ENCODE data around the gene MBD6. TPM values are rescaled to one million over a fixed set of nuclear protein-coding genes. Genes with fewer than 3 reads are reported as not detected.

The MBD6 gene, protein sequence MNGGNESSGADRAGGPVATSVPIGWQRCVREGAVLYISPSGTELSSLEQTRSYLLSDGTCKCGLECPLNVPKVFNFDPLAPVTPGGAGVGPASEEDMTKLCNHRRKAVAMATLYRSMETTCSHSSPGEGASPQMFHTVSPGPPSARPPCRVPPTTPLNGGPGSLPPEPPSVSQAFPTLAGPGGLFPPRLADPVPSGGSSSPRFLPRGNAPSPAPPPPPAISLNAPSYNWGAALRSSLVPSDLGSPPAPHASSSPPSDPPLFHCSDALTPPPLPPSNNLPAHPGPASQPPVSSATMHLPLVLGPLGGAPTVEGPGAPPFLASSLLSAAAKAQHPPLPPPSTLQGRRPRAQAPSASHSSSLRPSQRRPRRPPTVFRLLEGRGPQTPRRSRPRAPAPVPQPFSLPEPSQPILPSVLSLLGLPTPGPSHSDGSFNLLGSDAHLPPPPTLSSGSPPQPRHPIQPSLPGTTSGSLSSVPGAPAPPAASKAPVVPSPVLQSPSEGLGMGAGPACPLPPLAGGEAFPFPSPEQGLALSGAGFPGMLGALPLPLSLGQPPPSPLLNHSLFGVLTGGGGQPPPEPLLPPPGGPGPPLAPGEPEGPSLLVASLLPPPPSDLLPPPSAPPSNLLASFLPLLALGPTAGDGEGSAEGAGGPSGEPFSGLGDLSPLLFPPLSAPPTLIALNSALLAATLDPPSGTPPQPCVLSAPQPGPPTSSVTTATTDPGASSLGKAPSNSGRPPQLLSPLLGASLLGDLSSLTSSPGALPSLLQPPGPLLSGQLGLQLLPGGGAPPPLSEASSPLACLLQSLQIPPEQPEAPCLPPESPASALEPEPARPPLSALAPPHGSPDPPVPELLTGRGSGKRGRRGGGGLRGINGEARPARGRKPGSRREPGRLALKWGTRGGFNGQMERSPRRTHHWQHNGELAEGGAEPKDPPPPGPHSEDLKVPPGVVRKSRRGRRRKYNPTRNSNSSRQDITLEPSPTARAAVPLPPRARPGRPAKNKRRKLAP
- total RNA-seq, result 4.5 and 12.5 TPM in 2 replicates

DNA sequence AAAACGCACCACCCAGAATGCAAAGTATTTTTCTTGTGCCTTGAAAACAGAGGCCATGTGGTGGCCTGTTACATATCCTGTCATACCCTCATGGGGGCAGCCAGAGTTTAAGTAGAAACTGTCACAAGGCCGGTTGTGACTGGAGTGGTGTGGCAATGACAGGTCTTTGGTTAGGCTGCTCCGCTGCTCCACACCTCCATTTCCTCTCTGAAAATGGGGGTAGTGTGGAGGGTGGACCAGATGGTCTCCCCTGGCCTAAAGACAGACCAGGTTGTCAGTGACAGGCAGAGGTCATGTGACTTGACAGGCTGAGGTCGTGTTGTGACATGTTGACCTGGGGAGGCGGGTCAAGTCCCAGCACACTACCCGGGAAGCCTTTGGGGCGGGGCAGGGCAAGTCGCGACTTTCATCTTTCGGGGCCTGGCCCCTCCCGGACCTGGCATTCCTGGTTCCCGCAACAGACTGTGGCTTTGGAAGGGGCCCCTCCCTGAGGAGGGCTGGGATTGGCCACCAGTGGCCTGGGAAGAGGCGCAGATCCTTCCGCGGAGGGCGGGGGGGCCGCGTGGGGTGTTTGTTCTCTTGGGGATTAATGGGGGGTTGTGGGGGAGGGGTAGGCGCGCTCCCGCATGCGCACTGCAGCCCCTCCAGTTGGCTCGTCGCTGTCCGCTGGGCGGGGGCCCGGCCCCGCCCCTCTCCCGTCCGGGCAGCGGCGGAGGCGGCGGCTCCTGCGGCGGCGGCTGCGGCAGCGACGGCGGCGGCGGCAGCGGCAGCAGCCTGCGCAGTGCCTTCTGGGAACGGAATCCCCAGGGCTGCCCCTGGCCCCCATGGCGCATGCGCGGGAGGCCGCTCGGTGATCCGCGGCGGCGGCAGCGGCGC is at the start of gene MBD6:
Gene MBD6, plus strand, starts transcription at position 814 of the 876 bp plus-strand sequence. CDS start 1,480 bp downstream, outside the sequence.

DNA sequence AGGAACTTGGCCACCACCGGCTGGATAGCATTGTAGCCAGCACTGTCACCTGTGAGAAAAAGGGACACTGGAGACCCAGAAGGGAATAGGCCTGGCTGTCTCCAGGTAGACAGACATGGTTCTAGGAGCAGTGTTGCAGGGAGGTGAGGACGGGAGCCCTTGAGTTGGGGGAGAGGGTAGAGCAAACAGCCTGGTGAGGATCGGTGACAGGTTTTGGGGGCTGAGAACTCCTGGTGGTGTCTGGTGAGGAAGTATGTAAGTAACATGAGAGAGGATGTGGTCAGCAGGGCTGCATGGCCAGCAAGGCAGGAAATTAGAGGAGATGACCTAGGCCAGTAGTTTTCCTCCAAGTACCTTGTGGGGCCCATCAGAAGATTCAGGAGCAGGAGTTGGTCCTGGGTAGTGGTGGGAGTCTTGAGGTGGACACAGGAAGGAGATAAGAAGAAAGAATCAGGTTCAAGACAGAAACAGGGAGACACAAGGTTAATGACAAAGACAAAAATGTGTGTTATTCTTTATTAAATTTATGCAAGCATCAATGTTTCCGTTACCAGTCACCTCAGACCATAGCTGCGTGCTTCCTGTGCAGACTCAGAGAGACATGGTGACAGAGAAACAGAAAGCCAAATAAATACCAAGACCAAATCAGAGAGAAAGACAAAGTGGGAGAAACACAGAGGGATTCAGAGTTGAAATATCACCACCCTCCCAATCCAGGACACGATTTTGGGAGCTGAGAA is 43.1 kb upstream of the MBD6 start, which contains the start of gene ARHGAP9:
Gene ARHGAP9, minus strand, starts transcription at position 491 of the 740 bp plus-strand sequence. Its CDS starts 460 bp downstream, at position 31.

DNA sequence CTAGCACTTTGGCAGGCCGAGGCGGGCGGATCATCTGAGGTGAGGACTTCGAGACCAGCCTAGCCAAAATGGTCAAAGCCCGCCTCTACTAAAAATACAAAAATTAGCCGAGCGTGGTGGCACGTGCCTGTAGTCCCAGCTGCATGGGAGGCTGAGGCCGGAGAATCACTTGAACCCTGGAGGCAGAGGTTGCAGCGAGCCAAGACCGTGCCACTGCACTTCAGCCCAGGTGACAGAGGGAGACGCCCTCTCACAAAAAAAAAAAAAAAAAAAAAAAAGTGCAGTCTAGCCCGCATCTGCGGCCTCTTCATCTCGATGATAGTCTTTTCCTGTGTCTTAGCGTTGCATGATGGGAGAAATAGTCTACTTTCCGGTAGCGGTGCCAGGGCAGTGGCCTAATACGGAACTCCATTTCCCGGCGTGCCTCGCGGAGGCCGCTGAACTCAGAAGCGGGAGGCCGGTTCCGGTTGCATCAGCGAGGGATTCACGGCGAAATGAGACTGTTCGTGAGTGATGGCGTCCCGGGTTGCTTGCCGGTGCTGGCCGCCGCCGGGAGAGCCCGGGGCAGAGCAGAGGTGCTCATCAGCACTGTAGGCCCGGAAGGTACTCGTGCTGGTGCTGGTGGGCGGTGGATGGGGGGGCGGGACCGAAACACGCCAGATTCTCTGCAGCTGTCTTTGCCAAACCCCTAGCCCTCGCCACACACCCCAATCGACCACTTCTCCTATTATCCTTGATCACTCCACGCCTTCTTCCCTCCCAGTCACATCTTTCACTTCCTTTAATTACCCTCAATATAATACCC is 34.8 kb upstream of the MBD6 start, which contains the start of gene MARS1:
Gene MARS1, plus strand, starts transcription at position 472 of the 805 bp plus-strand sequence. Its CDS starts 23 bp downstream, at position 495.

DNA sequence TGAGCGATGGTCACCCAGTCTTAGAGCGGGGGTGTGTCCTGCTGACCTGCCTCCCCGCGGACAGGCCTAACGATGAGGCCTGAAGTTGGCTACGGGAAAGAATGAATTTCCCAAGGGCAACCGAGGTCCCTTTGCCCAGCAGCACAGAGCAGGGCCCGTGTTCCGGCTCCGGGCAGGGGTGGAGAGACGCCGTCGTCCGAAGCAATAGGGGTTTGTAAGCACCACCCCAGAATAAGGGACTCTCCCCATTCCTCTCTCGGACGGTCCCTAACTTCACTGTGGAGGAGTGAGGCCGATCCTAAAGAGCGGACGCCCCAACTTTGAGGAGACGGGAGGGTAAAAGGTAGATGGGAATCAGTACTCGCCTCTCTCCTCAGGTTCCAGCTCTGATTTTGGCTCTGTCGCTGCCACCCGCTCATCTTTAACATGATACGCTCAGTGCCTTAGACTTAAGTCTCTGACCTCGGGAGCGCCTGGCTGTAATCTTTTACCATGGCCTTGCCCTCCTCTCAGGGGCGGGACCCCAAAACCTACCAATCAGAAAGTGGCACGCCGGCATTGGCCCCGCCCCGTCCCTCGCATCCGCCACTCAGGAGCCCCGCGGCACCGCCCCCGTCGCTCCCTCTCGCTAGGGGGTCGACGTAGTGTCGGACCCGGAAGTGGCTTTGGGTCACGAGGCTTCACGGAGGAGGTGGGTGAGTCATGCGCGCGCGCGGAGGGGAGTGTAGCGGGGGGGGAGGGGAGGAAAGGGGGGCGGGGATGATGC is 2.4 kb upstream of the MBD6 start, which contains the start of gene DDIT3:
Gene DDIT3, minus strand, starts transcription at position 462 of the 766 bp plus-strand sequence. CDS start 3,108 bp downstream, outside the sequence.

DNA sequence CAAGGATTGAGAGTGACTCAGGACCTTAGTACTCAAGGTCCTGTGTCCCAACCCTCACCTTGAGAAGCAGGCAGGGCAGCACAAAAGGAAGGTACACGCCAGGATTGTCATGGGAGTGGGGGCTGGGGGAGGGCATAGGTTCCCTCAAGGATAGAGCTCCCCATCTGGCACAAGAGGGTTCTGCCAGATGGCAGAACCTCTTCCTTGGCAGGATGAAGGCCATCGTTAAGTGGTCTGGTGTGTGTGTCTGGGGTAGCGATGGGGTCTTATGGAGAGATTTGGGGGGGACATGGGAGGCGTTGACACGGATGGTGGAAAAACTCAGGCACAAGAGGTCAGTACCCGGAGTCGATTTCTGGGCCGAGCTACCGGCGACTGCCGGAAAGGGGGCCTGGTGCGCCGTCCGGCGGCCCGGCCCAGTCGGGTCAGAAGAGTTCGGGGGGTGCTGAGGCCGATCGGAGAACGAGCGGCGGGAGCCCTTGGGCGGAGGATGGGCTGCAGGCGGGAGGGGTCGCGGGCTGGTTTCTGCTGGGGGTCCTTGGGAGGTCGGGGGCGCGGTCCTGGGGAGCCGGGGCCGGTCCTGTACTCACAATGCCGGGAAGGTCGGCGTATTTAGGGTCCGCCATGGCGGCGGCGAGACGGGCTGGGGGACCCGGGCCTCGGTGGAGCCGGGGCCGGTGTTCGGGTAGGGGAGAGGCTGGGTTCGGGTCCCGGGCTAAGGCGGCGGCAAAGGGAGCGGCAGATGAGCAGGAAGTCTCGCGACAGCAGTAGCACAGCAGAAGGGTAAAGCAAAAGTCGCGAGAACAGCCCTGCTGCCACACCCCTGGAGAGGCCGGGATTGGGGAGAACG is 24.0 kb downstream of the MBD6 start, which contains the start of gene DCTN2:
Gene DCTN2, minus strand, starts transcription at position 755 of the 850 bp plus-strand sequence. Its CDS starts 129 bp downstream, at position 626.

DNA sequence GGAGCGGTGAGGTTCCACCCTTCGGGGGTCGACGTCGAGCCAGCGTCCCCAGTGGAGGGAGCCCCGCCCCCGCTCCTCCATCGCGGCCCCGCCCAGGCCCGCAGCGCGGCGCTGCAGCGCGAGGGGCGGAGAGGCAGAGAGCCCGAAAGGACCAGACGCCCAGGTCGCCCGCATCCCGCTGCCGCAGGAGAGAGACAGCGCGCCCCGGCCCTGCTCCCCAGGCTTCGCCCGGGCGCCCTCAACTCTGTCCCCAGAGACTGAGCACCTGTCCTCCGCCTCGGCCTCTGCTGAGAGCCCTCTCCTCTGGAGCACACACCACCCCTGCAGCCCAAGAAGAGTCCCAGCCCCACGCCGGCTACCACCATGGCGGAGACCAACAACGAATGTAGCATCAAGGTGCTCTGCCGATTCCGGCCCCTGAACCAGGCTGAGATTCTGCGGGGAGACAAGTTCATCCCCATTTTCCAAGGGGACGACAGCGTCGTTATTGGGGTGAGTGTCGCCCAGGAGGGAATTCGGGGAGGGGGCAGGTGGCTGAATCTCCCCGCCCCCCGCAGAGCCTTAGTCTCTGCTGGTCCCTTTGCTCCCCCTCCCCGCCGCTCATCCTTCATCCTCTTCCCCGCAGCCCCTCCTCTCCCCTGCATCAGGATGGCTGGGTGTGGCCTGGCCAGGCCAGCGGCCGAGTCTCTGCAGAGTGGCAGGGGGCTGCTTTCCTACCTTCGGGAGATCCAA is 27.5 kb downstream of the MBD6 start, which contains the start of gene KIF5A:
Gene KIF5A, plus strand, starts transcription at position 136 of the 732 bp plus-strand sequence. Its CDS starts 228 bp downstream, at position 364.

Other genes starting within 250 kb of the MBD6 start
- gene R3HDM2, start 91.8 kb upstream of the MBD6 start, total RNA-seq, result 14.0 and 23.2 TPM in 2 replicates
- gene INHBC, start 88.0 kb upstream of the MBD6 start, total RNA-seq, result not detected in 2 replicates
- 2.3 and 7.4 TPM in 2 replicates for gene INHBE, start 67.5 kb upstream of the MBD6 start, total RNA-seq
- 0.30 and 0.74 TPM in 2 replicates for gene GLI1, start 63.0 kb upstream of the MBD6 start, total RNA-seq
- 0.14 TPM in 1 of 2 replicates, not detected in the other for gene ARHGAP9, start 43.0 kb upstream of the MBD6 start, total RNA-seq
- gene MARS1, start 34.8 kb upstream of the MBD6 start, total RNA-seq, result 169 and 173 TPM in 2 replicates
- gene DDIT3, start 2.3 kb upstream of the MBD6 start, total RNA-seq, result 26.5 and 96.8 TPM in 2 replicates
- gene DCTN2, start 24.4 kb downstream of the MBD6 start, total RNA-seq, result 81.4 and 125 TPM in 2 replicates
- gene KIF5A, start 27.2 kb downstream of the MBD6 start, total RNA-seq, result 0.59 and 1.6 TPM in 2 replicates
- gene PIP4K2C, start 68.4 kb downstream of the MBD6 start, total RNA-seq, result 16.6 and 31.5 TPM in 2 replicates
- gene DTX3, start 82.0 kb downstream of the MBD6 start, total RNA-seq, result 20.5 and 22.9 TPM in 2 replicates
- 29.2 and 36.2 TPM in 2 replicates for gene ARHGEF25, start 88.6 kb downstream of the MBD6 start, total RNA-seq
- gene B4GALNT1, start 110.4 kb downstream of the MBD6 start, total RNA-seq, result 3.3 and 7.1 TPM in 2 replicates
- 386 and 569 TPM in 2 replicates for gene OS9, start 171.3 kb downstream of the MBD6 start, total RNA-seq
- 0.23 and 0.30 TPM in 2 replicates for gene AGAP2, start 215.9 kb downstream of the MBD6 start, total RNA-seq
- gene TSPAN31, start 222.2 kb downstream of the MBD6 start, total RNA-seq, result 48.1 and 80.5 TPM in 2 replicates
- gene CDK4, start 229.5 kb downstream of the MBD6 start, total RNA-seq, result 157 and 222 TPM in 2 replicates
- 1.7 and 3.3 TPM in 2 replicates for gene MARCHF9, start 232.3 kb downstream of the MBD6 start, total RNA-seq
- gene CYP27B1, start 244.3 kb downstream of the MBD6 start, total RNA-seq, result 0.59 and 0.74 TPM in 2 replicates
- gene METTL1, start 249.3 kb downstream of the MBD6 start, total RNA-seq, result 2.7 and 6.1 TPM in 2 replicates
- 4.7 and 7.4 TPM in 2 replicates for gene EEF1AKMT3, start 249.8 kb downstream of the MBD6 start, total RNA-seq

All from smooth muscle cell of the umbilical artery (primary cell).